DMS114 treated with DMSO at 0.1 percent for 48 hours (cell line): Measurements from ENCODE around the gene DDX60.
"Not testable (repeated sequence)": the region's sequence is repeated elsewhere in the genome, so short reads cannot be mapped to it uniquely, and the experiment has no call there.

Experiments used
- DNase-seq: peaks from one replicate; lab custom pipeline; 2025; ENCODE audit not compliant: unreplicated experiment; lab: John Stamatoyannopoulos, UW

DDX60 gene

DNA sequence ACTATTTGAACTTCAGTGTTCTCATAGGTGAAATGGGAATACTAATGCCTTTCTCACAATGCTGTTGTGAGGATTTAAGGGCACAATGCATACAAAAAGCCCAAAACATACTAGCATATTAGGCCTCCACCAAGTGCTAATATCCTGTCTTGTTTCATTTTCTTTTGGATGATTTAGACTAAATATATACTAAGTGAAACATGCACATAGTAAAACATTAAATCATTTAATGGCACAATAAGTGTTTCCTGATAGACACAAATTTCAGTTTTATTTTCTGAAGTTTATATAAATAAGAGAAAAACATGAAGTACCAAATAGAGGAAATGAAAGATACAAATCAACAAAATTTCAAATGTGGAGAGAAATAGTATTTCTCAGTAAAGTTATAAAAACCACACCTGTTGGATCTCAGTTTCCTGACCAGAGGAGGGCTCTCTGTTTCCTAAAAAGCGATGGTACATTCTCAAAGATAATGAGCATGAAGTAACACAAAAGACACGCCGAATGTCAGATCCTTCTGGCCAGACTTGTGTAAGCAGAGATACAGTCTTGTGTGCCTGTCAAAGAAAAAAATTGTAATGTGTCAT is 25.1 kb downstream of the DDX60 start:
- DNase-seq = no peak

- no peak for DNase-seq
Observed at GRCh38 chr4:168291242-168291641, 27.3 kb downstream of the DDX60 start.

DNA sequence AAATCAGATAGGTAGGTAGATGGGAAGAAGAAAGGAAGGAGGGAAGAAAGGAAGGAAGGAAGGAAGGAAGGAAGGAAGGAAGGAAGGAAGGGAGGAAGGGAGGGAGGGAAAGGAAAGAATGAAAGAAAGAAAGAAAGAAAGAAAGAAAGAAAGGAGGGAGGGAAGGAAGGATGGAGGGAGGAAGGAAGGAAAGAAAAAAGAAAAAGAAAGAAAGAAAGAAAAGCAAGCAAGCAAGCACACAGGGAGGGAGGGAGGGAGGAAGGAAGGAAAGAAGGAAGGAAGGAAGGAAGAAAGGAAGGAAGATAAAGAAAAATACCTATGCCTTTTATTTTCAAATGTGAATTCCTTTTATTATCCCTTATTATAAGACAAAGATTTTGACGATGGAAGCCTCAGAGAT is 32.7 kb downstream of the DDX60 start:
- DNase-seq = not testable (repeated sequence)

- DNase-seq = no peak
Observed at GRCh38 chr4:168279556-168279955, 39.0 kb downstream of the DDX60 start.

DNA sequence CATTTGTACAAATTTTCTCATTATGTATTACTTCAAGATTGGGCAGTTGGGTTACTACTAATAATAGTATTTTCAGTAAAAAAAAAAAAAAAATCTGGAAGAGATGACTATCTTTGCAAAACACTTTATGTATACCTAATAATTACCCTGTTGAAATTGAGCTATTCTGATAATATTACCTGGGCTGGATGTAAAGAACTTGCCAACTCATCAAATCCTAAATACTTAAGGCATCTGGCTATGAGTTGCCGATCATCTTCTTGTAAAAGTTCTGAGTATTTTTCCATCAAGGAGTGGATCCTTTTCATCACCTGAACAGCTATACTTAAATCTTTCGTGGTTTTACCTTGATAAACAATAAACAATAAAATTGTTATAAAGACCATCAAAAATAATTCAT is 42.7 kb downstream of the DDX60 start:
- DNase-seq = no peak

DNA sequence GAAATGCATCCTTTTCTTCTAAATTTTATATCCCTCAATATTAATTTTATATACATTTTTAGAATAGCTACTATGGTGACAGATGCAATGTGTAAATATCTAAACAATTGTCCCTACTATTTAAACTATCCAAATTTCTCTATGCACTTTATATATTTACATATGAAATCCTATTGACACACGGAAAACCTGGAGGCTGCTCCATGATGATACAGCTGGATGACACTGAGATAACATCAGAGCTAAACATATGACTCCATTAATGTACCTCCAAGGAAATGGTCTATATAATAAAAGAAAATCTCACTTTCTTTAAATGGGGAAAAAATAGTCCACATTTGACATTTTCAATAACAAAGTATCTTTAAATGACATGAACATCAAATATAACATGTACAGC is 43.7 kb downstream of the DDX60 start:
- DNase-seq = no peak

GRCh38 chr4:168273838-168274237 is 44.7 kb downstream of the DDX60 start:
- DNase-seq = no peak

DNA sequence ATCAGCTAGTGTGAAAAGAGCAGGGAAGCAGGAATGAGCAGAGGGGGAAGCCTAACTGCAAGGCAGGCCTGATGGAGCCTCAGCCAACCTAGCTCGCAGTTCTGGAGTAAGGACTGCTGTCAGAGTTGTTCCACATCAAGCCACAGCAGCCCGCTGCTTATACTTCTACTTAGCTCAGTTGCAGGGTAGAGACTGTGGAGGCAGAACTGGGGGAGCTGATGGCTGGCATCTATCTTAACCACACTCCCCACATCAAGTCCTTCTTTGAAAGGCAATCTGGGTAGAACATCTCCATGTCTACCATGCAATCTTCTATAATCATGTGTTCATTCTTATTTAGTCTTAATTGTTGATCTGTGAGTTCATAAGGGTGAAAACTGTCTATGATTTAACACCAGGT is 46.1 kb downstream of the DDX60 start:
- DNase-seq = no peak

- DNase-seq = no peak
Observed at GRCh38 chr4:168269896-168270295, 48.7 kb downstream of the DDX60 start.

- no peak for DNase-seq
Observed at GRCh38 chr4:168265327-168265726, 53.2 kb downstream of the DDX60 start.

GRCh38 chr4:168264903-168265302 is 53.6 kb downstream of the DDX60 start:
- no peak for DNase-seq

DNA sequence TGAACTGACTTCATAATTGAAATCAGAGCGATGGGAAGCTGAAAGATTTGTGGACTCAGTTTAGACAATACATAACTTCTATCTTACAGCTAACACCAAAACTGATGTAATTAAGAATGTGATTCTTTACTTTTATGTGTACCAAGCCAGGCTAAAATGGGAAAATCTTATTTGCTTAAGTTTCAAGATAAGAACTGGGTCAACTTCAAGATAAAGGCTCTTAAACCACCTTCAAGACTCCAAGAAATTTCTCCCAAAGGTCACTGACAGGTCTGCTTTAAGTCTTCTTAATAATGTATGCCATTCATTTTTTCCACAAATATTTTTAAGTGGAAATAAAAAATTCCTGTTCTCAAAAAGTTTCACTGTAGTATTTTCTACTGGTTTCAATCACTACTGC is 55.5 kb downstream of the DDX60 start:
- no peak for DNase-seq

DNA sequence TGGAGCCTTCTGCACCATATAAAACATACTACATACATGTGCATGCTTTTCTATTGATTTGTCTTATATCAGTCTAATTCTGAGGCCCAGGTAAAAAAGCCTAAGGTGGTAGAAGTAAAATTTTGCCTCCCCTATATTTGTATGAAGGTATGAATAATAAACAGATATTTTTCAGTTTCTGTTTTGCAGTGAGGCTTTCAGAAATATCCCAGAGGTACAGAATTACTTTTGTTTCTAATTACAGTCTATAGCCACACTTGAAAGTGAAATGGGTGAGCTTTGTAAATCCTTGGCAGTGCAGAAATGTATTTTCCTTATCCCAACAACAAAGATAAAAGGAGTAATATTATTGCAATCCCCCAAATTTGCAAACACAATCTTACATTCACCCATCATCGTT is 59.5 kb downstream of the DDX60 start:
- no peak for DNase-seq

DNA sequence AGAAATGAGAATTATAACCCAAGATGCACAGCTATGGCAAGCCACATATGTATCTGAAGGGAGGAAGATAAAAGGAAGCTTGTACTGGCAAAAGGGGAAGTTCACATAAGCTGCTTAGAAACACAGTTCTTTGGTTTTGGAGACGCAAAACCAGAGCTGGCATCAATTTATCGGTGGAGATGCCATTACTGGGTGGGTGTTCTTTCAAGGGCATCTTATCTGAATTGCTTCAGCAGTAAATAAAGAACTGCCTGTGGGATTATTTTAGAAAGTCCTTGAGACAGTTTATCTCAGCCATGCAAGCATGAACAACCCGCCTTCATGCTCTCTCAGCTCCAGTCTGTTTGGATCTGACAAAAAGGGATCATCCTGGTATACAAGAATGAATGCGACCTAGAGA is 60.8 kb downstream of the DDX60 start:
- DNase-seq = no peak

DNA sequence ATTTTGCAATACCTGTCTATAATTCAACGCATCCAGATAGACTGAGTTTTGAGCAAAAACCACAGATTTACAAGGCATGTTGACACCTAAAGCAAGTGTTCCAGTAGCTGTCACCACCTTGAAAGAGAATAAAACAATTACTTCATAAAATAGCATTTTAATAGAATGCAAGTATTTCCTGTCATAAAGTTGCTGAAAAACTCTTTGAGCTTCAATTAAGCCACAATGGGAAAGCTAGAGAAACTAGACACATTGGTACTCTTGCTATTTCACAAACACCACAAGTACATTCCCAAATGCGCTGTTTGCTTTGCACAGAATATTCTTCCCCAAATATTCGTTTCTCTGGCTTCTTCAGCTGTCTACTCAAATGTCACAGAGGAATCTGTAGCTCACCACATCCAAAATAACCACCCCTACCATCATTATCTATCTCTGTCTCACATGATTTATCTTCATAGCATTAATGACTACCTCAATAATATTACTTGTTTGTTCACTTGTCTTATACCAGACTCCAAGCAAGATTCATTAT is 70.3 kb downstream of the DDX60 start:
- DNase-seq = no peak

- no peak for DNase-seq
Observed at GRCh38 chr4:168247603-168248002, 70.9 kb downstream of the DDX60 start.

DNA sequence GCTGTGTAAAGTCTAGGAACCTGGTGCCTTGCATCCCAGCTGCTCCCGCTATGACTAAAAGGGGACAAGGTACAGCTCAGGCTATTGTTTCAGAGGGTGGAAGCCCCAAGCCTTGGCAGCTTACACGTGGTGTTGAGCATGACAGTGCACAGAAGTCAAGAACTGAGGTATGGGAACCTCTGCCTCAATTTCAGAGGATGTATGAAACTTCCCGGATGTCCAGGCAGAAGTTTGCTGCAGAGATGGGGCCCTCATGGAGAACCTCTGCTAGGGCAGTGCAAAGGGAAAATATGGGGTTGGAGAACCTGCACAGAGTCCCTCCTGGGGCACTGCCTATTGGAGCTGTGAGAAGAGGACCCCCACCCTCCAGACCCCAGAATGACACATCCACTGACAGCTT is 76.6 kb downstream of the DDX60 start:
- DNase-seq = no peak

- DNase-seq = no peak
Observed at GRCh38 chr4:168240821-168241220, 77.7 kb downstream of the DDX60 start.

DNA sequence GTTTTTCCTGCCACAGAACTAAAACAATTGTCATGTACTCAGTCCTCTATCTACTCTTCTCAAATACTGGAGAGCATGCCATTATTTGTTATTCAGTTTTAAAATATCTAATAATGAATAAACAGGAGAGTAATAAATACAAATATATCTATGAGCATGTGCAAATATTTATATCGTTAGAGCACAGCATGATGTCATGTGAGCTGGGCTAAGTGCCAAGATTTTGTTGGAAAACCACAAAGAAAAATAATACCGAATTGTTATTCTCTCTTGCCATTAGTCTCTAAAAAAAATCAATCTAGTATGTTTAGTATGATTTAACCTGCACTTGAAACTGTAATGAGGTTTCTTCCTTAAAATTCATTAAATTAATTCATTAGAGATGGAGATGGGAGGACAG is 97.3 kb downstream of the DDX60 start:
- DNase-seq = no peak

DNA sequence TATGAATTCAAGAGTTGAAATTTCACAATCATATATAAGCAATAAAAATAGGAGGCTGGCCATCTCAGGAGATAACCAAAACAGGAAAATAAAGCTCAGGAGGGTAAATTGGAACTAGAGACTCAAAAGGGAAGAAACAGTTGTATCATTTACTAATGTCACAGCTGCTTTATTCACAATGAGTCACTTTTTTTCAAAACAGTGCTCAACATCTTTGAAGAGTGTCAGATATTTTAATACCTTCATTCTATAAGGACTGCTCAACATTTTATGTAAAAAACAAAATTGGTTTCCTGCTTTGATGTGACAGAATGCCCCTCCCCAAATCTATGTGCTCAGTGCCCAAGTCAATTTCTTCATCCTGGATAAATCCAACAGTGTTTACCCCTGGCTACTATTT is 97.7 kb downstream of the DDX60 start:
- no peak for DNase-seq

- no peak for DNase-seq
Observed at GRCh38 chr4:168218645-168219044, 99.9 kb downstream of the DDX60 start.

DNA sequence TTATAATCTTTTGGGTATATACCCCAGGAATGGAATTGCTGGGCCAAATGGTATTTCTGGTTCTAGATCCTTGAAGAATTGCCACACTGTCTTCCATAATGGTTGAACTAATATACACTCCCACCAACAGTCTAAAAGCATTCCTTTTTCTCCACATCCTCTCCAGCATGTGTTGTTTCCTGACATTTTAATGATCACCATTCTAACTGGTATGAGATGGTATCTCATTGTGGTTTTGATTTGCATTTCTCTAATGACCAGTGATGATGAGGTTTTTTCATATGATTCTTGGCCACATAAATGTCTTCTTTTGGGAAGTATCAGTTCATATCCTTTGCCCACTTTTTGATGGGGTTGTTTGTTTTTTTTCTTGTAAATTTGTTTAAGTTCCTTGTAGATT is 105.0 kb downstream of the DDX60 start:
- not testable (repeated sequence) for DNase-seq

DNA sequence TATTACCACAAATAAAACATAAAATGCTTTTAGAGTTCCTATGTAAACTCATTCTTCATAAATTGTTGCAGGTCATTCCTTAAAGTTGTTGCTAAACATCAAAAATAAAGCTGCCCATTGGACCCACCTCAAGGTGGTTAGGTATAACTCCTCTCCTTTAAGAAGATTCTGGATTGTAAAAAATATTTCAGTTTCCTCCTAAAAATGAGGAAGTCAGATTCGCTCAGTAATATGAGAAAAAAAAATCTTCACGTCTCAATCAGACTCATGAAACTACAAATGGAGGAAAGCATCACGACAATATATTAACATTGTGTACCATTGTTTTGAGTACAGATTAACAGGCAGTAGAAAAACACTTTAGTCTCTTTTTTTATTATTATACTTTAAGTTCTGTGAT is 105.9 kb downstream of the DDX60 start:
- DNase-seq = no peak
